A204.1 (cell line): ENCODE data around the gene NBEAL2.

Source experiments
- FAIRE-seq: peaks from 2 replicates; lab custom pipeline; 2012; peaks lifted over from hg19 to GRCh38; lab: Jason Lieb, UNC

The NBEAL2 gene

DNA sequence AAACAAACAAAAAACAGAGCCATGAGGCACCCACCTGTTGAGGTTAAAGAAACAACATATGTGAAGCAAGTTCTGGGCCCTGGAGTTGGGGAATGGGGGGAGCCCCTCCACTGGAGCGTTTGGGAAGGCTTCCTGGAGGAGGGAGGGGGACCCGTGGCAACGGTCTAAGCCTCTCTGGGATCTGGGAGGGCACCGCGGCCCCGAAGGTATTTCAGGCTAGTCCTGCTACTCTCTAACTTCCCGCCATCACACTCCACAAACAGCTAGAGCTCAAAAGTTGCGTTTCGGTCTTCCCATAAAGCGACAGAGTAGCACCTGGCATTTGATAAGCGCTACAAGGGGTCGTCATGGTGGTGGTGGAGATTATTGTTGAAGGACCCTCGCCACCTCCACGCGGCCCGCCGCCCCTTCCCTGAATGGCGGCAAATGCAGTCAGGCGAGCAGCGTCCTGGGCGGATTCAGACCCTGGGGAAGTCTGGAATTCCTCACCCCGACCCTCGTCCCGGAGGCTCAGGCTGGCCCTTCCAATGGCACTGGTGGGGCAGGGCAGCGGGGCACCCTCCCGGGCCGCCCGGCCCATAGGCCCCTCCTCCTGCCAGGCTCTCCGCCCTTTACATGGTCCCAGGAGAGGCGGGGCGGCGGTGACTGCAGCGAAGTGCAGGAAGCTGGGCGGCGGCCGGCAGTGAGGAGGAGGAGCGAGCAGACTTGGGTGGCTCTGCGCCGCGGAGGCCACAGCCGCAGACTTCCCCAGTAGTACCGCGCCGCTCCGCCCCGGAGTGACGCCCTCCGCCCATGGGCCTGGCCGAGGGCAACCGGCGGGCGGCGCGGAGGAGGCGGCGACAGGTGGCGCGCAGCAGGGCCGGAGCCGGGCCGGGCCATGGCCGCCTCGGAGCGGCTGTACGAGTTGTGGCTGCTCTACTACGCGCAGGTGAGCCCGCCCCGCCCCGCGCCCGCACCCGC is at the start of gene NBEAL2:
NBEAL2 (plus strand) TSS at position 682 of the 960 bp plus-strand sequence; CDS start at position 878, 196 bp downstream.
- FAIRE-seq, result peak; percentile 48

DNA sequence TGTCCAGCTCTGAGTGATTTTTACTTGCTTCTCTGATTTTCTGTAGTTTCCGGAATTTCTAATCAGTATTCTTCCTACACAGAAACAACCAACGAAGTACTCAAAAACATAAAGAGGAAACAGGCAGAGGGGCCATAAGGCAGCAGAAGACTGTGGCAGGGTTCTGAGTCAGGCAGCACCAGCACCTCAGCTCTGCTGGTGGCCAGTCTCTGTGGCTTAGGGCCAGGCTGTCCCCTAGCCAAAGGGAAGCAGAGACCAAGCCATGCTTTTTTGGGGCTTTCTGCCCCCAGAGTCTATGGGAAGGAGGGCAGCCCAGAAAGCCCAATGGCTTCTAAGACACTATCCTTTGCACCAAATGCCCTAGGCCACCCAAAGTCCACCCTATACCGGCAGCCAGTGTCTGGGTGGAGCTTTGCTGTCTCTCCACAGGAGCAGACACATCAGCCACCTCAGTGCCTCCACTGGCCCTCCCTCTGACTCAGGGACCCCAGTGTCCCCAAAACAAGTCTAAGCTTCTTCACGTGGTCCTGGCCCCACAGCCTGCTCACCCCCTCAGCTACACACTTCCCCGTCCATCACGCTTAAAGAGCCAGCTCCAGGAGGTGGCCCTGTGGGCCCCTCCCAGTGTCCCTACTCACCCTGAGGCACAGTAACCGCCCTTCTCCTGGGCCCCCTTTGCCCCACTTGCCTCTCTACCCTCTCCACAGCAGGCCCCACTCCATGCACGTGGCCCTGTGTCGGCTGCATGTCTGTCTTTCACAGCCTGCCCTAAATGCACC is 49.1 kb upstream of the NBEAL2 start:
- no peak for FAIRE-seq

DNA sequence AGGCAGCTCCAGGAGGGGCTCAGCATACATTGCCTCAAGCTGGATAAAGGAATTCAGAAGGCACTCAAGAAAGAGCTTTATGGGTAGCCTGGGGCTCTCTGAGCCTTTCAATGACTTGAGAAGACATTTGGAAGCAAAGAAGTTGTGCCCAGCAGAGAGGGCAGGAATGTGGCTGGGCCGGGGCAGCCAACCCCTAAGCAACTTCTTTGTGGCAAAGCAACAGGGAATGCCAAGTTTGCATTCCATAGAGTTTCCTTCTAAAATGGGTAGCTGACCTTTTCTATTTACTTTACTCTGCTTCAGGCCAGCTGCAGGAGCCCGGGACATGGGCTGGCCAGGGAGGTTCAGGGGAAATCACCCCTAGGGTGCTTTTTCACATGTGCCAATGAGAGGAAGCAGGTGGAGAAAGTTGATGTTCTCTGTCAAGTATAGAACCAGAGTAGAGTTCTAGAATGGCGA is 48.5 kb upstream of the NBEAL2 start:
- no peak for FAIRE-seq

GRCh38 chr3:46931631-46932331 is 47.7 kb upstream of the NBEAL2 start:
- FAIRE-seq, result no peak

GRCh38 chr3:46932455-46933225 is 46.8 kb upstream of the NBEAL2 start:
- FAIRE-seq, result no peak

DNA sequence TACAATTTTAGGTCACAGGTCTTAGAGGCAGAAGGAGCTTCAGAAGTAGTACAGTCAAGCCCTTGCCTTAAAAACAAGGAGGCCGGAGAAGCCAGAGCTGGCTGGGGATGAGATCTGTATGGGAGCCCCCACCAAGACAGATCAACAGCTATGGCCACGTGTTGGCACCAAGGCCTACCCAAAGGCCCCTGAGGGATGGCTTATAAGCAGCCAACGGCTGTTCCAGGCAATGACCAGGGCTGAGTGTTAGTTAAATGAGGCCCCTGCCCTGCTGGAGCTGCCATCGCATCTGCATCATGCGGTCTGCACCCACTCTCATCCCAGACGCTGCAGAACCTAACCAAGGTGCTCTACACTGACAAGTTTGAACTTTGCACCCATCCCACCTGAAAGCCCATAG is 46.2 kb upstream of the NBEAL2 start:
- FAIRE-seq, result no peak

GRCh38 chr3:46934072-46934471 is 45.4 kb upstream of the NBEAL2 start:
- FAIRE-seq, result no peak

GRCh38 chr3:46934498-46935167 is 44.8 kb upstream of the NBEAL2 start:
- FAIRE-seq, result no peak

DNA sequence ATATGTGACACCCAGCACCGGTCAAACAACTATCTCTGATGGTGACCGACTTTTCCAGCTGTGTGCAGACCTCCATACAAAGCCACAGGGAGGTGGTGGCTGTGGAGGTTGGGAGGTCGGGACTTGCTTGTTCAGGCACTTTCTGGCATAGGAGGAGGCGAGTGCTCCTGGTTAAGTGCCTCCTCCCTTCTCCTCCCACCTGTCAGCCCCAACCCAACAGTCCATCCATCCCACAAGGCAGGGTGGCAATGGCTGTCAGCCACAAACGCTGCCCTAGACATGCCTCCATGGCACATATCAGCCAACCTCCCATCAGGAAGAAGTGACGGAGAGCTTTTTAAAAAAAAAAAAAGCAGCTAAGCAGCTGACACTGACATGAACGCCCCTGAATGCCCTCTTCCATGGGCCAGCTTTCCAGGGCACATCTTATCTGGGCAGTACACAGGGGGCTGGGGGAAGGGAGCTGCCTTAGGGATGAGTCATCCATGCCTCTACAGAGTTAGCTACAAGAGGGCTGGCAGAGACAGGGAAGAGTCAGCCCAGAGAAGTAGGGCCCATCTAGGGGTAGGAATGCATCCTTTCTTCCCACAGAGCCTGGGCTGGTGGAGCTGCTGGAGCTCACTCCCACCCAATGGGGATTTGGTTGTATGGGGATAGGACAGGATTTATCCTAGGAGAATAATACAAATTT is 44.2 kb upstream of the NBEAL2 start:
- FAIRE-seq, result no peak

DNA sequence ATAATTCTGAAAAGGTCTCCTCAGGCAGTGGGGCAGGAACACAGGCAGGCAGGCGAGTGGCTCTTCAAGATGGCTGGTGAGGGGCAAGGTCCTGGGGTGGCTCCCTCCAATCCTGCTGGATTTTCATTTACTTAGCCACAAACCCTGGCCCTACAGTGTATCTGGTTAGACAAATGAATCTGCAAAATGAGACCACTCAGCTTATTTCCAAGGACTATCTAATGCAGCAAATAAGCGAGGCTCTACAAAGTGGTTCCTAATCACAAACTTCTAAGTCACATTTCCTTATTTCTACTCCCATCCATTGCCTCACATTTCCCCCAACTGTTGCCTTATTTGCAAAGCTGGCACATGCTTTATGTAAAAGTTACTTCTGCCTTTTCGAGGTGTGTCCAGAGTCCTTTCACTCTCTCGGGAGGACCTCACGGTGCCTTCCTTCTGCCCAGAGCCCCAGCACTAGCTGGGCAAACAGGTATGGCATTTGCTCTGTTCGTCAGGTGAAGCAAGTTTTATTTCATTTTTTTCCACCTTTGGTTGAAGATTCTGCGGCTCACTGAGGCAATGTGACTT is 43.4 kb upstream of the NBEAL2 start:
- no peak for FAIRE-seq

GRCh38 chr3:46936733-46937250 is 42.7 kb upstream of the NBEAL2 start:
- FAIRE-seq, result no peak

- no peak for FAIRE-seq
Measured at GRCh38 chr3:46938118-46938517, 41.3 kb upstream of the NBEAL2 start.

DNA sequence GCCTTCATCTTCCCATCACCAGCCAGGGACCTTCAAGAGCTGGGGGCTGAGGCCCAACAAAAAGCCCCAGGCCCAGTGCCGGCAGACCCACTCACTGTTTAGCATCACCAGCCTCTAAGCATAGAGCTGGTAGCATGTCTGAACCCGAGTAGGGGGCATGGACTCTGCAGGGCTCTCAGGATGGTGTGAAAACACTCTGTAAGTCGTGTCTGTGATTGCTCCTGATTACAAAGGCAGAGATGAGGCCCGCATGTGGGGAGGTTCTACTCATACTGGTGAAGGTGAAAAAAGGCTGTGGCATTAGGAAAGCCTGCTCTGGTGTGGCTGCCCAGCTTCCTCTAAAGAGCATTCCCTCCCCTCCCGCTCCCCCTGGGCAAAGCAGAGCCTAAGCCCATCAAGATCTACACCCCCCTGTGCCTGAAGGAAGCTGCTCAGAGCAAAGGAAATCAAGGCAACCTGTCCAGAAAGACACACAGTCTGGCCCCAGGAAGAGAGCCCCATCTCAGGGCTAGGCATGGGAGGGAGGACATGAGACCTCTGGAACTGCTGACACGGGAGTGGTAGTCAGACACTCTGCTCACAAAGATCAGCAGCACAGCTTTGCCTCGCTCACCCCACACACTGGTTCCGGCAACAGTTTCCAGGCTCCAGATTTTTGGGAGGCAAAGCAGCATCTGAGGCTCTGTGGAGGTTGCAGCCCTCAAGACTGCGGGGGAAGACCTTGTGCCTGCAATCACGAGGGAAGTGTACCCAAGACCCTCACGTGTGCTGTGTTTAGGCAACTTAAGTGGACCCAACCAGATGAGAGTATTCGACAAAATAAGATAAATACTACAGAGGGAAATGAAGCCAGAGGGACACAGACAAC is 39.7 kb upstream of the NBEAL2 start:
- FAIRE-seq, result no peak

DNA sequence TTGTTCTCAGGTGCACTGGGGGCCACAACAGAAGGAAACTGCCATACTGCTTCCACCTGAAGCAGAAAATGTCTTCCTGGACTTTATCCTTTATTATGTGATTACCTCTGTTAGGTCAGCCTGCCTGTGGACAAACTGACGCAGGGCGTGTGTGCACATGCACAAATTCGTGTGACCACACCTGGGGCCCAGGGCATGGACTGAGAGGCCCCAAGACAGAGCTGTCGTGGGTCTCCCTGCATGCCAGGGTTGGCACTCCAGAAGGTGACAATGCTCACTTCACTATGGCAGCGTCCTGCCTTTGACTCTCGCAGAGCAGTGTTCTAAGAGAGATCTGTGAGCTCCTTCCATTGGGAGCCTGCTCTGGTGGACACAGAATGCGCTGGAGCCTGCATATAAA is 37.4 kb upstream of the NBEAL2 start:
- no peak for FAIRE-seq

- no peak for FAIRE-seq
Measured at GRCh38 chr3:46942481-46943236, 36.8 kb upstream of the NBEAL2 start.

DNA sequence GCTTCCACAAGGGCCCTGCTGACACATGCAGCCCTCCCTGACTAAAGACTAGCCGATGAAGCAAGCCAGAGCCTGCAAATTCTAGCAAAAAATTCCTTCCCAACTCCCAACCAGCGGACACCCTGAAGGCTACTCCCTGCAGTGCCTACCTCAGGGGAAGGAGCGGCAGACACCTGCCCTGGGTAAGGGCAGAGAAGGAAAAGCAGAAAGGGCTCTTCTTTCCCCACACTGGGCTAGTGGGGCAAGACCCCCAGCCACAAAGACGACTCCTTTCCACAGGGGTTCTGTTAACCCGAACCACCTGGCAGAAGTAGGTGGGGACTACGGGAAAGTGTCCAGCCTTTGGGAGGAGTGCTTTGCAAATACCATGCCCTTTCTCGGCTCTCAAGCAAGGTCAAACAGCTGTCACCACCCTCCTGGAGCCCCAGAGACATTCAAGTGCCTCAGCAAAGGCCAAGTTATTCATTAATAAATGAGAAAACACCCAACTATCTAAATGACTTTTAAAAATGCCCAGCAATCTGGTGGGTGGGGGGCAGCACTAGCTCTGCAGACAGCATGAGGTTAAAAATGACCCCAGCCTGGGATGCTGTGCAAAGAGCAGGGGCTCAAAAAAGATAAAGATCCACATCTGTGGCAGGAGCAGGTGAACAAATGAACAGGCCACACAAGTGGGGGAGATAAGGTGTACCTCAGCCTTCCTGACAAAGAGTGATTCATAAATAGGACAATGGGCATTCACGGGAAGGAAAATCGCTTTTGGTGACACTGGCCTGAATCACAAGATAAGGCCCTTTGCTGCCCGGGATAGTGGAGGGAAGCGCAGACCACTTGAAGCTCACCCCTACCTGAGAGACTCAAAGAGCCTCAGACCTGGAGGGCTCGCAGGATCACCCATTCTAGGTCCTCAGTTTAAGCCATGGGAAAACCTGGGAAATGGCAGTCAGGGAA is 36.0 kb upstream of the NBEAL2 start:
- no peak for FAIRE-seq

GRCh38 chr3:46944191-46944590 is 35.3 kb upstream of the NBEAL2 start:
- FAIRE-seq, result no peak
